HG02763 (cell line): ENCODE measurements around the gene PHF13.
"Not testable (repeated sequence)": the region's sequence is repeated elsewhere in the genome, so short reads cannot be mapped to it uniquely, and the experiment has no call there.

Experiments used
- ATAC-seq: cut with Tn5 transposase; IDR thresholded peaks from one replicate; pipeline ENCODE4 v1.9.1; 2021; ENCODE audit warnings: mild to moderate bottlenecking, moderate library complexity; ENCODE audit not compliant: unreplicated experiment

Gene PHF13

GRCh38 chr1:6653436-6654290 lies 40.1 kb downstream of the PHF13 start:
- no peak for ATAC-seq

GRCh38 chr1:6657138-6657537 lies 43.6 kb downstream of the PHF13 start:
- no peak for ATAC-seq

GRCh38 chr1:6658359-6659060 lies 45.0 kb downstream of the PHF13 start:
- ATAC-seq, result no peak

- no peak for ATAC-seq
Observed at GRCh38 chr1:6660415-6661049, 47.0 kb downstream of the PHF13 start.

GRCh38 chr1:6662468-6662867 lies 48.9 kb downstream of the PHF13 start:
- ATAC-seq, result not testable (repeated sequence)

- no peak for ATAC-seq
Observed at GRCh38 chr1:6666696-6667095, 53.2 kb downstream of the PHF13 start.

- ATAC-seq, result no peak
Observed at GRCh38 chr1:6667139-6667538, 53.6 kb downstream of the PHF13 start.

GRCh38 chr1:6668503-6668902 lies 55.0 kb downstream of the PHF13 start:
- no peak for ATAC-seq

GRCh38 chr1:6672558-6672957 lies 59.0 kb downstream of the PHF13 start:
- no peak for ATAC-seq
